ENCODE results near the gene TK2.

The TK2 gene

DNA sequence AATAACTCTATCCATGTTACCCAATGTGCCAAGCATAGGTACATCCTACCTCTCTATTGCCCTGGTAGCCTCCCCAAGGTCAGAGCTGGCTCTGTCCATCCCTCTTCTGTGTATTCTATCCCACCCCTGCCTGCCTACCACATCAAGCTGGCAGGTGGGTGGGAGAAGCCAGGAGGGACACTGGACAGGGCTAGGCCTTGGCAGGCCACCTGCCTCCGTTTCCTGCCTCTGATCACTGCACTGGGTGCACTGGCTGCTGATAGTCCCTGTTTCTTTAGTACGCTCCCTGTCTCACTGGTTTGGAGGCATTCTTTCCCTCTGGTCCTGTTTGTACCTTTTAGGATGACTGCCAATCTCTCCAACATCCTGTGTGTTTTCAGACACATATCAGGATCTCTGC is 12.7 kb downstream of the TK2 start:
- DNase-seq (ENCODE audit: low read depth) = no peak
- no peak overlapping the region for H3K4me3 ChIP-seq (ENCODE audit: low read depth, low read length)
- TF ChIP-seq, protein P1, sequence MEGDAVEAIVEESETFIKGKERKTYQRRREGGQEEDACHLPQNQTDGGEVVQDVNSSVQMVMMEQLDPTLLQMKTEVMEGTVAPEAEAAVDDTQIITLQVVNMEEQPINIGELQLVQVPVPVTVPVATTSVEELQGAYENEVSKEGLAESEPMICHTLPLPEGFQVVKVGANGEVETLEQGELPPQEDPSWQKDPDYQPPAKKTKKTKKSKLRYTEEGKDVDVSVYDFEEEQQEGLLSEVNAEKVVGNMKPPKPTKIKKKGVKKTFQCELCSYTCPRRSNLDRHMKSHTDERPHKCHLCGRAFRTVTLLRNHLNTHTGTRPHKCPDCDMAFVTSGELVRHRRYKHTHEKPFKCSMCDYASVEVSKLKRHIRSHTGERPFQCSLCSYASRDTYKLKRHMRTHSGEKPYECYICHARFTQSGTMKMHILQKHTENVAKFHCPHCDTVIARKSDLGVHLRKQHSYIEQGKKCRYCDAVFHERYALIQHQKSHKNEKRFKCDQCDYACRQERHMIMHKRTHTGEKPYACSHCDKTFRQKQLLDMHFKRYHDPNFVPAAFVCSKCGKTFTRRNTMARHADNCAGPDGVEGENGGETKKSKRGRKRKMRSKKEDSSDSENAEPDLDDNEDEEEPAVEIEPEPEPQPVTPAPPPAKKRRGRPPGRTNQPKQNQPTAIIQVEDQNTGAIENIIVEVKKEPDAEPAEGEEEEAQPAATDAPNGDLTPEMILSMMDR (IDR thresholded peaks at IDR 0.05; ENCODE audit: insufficient read depth, low read depth, low read length, missing control alignments) = no peak

DNA sequence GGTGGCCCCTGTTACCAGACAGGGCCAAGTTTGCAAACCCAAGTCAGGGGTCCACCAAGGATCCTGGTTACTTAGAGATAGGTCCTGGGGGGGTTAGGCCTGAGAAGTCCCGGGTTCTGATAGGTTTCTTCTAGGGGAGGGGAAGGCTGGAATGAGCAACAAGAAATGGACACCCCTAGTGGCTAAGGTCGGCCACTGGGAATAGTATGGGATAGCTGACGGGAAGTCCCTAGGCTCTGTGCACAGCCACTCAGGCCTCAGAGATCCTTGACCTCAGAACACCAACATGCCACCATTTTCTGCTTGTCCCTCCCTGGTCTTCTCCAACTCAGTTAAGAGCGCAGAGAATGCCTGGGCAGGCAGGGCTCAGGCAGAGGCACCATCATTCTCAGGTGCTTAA is 13.4 kb downstream of the TK2 start:
- TF ChIP-seq, protein P1 (IDR thresholded peaks at IDR 0.05; ENCODE audit: insufficient read depth, low read depth, low read length, missing control alignments) = no peak
- H3K4me3 ChIP-seq (ENCODE audit: low read depth, low read length) = no peak overlapping the region
- DNase-seq (ENCODE audit: low read depth) = no peak

DNA sequence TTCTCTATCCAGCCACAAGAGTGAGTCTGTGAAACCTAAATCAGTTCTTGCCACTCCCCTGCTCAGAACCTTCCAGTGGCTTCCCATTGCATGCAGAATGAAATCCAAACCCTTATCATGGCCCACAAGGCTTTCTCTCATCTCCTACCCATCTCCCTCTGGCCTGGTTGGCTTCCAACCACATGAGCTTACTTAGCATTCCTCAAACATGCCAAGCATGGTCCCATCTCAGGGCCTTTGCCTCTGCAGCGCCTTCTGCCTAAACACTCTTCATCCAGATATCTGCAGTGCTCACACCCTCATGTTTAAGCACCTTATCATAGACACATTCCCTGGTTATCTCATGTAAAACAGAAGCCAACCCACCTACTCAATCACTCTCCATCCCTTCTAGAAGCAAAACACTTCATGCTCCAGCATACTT is 15.5 kb downstream of the TK2 start:
- no peak for DNase-seq (ENCODE audit: low read depth)
- H3K4me3 ChIP-seq (ENCODE audit: low read depth, low read length) = no peak overlapping the region
- TF ChIP-seq, protein P1 (IDR thresholded peaks at IDR 0.05; ENCODE audit: insufficient read depth, low read depth, low read length, missing control alignments) = no peak

DNA sequence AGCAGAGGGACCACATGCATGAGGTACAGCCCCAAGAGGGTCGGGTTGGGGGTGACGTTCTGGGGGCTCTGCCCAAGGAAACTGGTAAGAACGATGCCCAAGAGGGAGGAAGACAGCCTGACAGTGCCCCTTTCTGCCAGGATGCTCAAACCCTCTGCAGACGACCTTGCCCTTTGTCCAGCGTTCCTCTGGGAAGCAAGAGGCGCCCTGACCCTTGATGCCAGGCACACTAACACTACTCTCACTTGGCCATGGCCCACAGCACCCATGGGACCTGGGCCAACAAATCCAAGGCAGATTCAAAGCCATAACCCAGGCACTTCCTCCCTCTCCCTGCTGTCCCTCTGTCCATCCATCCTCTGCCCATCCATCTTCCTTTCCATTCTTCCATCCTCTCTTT is 20.4 kb downstream of the TK2 start:
- no peak overlapping the region for H3K4me3 ChIP-seq (ENCODE audit: low read depth, low read length)
- TF ChIP-seq, protein P1 (IDR thresholded peaks at IDR 0.05; ENCODE audit: insufficient read depth, low read depth, low read length, missing control alignments) = no peak
- DNase-seq (ENCODE audit: low read depth) = no peak

DNA sequence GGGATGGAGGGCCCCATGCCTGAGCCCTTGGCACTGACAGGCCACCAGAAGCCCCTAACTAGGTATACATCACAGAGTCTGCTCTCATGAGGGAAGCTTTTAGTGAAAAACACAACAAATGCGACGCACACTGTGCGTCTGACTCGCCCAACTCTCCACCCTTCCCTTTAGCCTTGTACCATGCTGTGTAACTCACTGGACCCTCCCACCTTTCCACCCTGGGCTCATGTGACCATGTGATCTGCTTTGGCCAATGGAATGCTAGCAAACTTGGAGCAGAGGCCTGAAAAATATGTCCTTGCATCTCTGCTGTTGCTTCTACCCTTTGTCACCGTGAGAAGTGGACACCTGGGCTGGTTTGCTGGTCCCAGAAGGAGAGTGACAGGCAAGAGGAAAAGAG is 21.6 kb downstream of the TK2 start:
- TF ChIP-seq, protein P1 (IDR thresholded peaks at IDR 0.05; ENCODE audit: insufficient read depth, low read depth, low read length, missing control alignments) = no peak
- no peak for DNase-seq (ENCODE audit: low read depth)
- no peak overlapping the region for H3K4me3 ChIP-seq (ENCODE audit: low read depth, low read length)

DNA sequence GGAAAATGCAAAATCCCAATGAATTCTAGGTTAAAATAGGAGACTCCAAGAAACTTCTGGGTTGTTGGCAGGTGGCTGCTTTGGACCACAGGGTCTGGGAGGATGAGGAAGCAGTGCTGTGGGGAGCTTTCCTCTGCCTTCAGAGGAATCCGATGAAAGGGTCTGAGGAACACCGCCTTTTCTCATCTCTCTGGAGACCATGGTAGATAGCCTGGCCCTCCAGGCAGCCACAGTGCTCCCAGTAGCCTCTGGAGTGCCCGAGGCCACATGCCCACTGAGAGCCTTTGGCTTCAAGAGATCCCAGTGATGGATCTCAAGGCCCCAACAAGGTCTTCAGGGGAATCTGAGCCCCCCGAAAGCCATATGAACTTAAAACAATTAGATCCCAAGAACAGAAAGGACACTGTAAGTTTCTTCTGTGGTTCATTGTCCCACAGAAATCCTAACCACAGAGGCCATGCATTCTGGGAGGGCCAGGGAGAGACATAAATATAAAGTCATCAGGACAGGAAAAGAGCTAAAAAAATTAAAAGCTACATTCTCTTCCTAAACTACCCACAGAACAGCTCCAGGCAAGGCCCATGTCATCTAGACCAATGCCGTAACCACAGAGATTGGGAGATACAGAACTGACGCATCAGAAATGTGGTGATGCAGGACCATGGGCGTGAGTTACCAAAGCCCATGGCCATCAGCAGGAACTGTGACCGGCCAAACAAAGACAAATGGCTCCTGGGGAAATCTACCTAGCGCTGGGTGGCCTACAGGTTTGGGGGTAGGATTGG is 24.3 kb downstream of the TK2 start:
- DNase-seq (ENCODE audit: low read depth) = no peak
- TF ChIP-seq, protein P1 (IDR thresholded peaks at IDR 0.05; ENCODE audit: insufficient read depth, low read depth, low read length, missing control alignments) = no peak

More for the DNA sequence above, 24.3 kb downstream of the TK2 start:
- no peak overlapping the region for H3K4me3 ChIP-seq (ENCODE audit: low read depth, low read length)

Data from GM12865 (cell line).